Astrocyte of the spinal cord (primary cell): ENCODE data around the gene MSN.
"Not testable (repeated sequence)": the region's sequence is repeated elsewhere in the genome, so short reads cannot be mapped to it uniquely, and the experiment has no call there.

ENCODE experiments used
- DNase-seq: peaks from one replicate; pipeline ENCODE4 v3.0.0; 2011; ENCODE audit warnings: low read depth, low spot score
- H3K4me3 ChIP-seq: 2 replicates; pipeline ENCODE4 v1.5.1; 2011; ENCODE audit warnings: low read depth, mild to moderate bottlenecking, low read length, moderate library complexity
- CTCF ChIP-seq: IDR thresholded peaks from 2 replicates; pipeline ENCODE4 v1.5.1; 2012; ENCODE audit warnings: low read depth, mild to moderate bottlenecking, low read length, inconsistent platforms
- in situ Hi-C: cut with HindIII; loops from 2 replicates; pipeline ENCODE4 v1.10.0; 2017; ENCODE audit warnings: low sequenced_read_pairs

The MSN gene

DNA sequence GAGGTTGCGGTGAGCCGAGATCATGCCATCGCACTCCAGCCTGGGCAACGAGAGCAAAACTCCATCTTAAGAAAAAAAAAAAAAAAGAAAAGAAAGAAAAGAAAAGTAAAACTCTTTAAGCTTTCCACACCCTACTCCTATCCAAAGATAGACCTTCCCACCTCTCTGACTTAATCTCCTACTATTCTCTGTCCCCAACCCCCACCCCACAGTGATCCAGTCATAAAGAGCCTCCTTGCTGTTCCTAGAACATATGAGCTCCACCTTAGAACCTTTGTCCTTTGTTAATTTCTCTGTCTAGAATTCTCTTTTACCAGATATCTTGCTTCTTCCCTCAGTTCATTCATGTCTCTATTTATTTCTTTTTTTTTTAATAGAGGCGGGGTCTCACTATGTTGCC, 30.1 kb upstream of the MSN start:
- TF ChIP-seq CTCF: no peak
- DNase-seq: no peak
- no peak overlapping the region for H3K4me3 ChIP-seq
- in situ Hi-C loops: no loop called here

- DNase-seq: peak; percentile 32
- in situ Hi-C loops: no loop called here
- H3K4me3 ChIP-seq: no peak overlapping the region
- TF ChIP-seq CTCF: no peak
Measured at GRCh38 chrX:65642914-65643491, 24.5 kb upstream of the MSN start.

DNA sequence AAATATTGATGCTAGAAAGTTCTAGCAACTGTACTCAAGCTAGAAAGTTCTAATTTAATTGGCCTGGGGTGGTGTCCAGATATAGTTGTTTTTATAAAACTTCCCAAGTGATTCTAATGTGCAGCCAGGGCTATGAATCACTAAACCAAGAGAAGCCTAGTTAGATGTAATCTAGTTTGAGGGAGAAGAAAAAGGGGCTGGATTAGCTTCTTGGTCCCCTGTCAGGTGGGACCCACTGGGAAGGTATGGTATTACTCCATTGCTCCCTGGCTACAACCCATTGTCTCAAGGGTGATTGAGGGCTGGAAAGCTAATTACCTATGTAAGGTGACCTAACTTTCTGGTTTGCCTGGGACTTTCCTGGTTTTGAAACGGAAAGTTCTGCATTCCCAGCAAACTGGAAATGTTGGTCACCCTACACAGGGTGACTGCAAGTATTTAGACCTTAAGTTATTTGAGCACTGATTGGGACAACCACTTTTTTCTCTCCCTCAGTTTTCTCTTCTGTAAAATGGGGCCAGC, 23.9 kb upstream of the MSN start:
- no peak for TF ChIP-seq CTCF
- no peak overlapping the region for H3K4me3 ChIP-seq
- in situ Hi-C loops: no loop called here
- DNase-seq: peak; percentile 52

DNA sequence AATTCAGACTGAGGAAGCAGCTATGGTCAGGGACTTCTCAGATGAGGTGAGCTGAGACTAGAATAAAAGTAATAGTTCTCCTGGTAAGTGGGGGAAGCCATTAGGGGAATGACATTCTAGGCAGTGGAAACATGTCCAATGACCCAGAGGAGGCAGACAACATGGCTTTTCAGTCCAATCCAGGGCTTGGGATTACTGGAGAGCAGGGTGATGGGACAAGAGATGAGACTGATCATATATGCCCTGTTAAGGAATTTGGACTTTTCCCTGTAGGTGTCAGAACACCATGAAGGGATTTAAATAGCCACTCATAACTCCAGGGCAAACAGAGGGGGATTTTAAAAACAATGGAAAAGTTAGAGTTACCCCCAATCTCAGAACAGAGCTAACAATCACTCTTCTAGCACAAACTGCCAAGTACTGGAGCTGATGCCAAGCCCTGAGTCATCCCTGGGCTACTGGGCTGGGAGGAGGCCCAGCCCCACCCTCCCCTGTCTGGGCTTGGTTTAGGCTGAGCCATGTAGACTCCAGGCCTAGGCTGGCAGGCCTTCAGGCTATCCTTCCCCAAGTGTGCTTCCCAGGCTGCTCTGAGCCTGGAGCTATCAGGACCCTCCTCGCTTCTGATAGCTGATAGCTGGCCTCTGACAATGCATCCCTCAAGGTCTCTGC, 22.7 kb upstream of the MSN start:
- in situ Hi-C loops: no loop called here
- peak; percentile 86 for DNase-seq
- H3K4me3 ChIP-seq: no peak overlapping the region
- no peak for TF ChIP-seq CTCF

GRCh38 chrX:65647801-65648200, 19.7 kb upstream of the MSN start:
- no peak for DNase-seq
- no peak overlapping the region for H3K4me3 ChIP-seq
- no peak for TF ChIP-seq CTCF
- in situ Hi-C loops: no loop called here

- no peak overlapping the region for H3K4me3 ChIP-seq
- in situ Hi-C loops: no loop called here
- no peak for DNase-seq
- no peak for TF ChIP-seq CTCF
Measured at GRCh38 chrX:65652098-65652497, 15.4 kb upstream of the MSN start.

GRCh38 chrX:65657009-65657441, 10.4 kb upstream of the MSN start:
- DNase-seq, H3K4me3 ChIP-seq, in situ Hi-C loops: not testable (repeated sequence)
